GM12878 (cell line): ENCODE data around the gene GMPR2. TPM values are rescaled to one million over a fixed set of nuclear protein-coding genes. Genes with fewer than 3 reads are reported as not detected.

ENCODE experiments used
- ATAC-seq: fragments of 200-7000 bp; cut with Tn5 transposase; 3 replicates; pipeline ENCODE4 v1.9.1; 2020; ENCODE audit warnings: mild to moderate bottlenecking, moderate library complexity
- BruUV-seq: library from RNA; stranded (reverse); fragments of 400-500 nt; replicated peaks from 2 replicates; lab custom pipeline; 2021; lab: Mats Ljungman, UMichigan
- CTCF ChIA-PET: fragments of 300-600 bp; sonication (Branson Sonifier 250); formaldehyde crosslinking; extraction: SDS; loops from one replicate; lab custom pipeline; 2021; ENCODE audit warnings: inconsistent platforms; lab: Yijun Ruan, JAX
- POLR2A ChIA-PET: fragments of 350-600 bp; formaldehyde crosslinking; extraction: SDS; loops from one replicate; lab custom pipeline; 2021; ENCODE audit warnings: inconsistent platforms; lab: Charles Lee
- RAD21 ChIA-PET: fragments of 300-600 bp; sonication (Branson Sonifier 250); formaldehyde crosslinking; loops from one replicate; lab custom pipeline; 2023; ENCODE audit warnings: antibody characterized with exemption; ENCODE audit not compliant: unreplicated experiment; lab: Charles Lee
- SMC1A ChIA-PET: fragments of 300-600 bp; sonication (Branson Sonifier 250); formaldehyde crosslinking; loops from one replicate; lab custom pipeline; 2023; ENCODE audit not compliant: unreplicated experiment, uncharacterized antibody; lab: Charles Lee
- DNase-seq: peaks from one replicate; pipeline ENCODE4 v3.0.0-alpha.2; 2011; ENCODE audit warnings: low read depth, low spot score
- FAIRE-seq: peaks from 3 replicates; lab custom pipeline; 2011; peaks lifted over from hg19 to GRCh38; lab: Jason Lieb, UNC
- H2AFZ ChIP-seq: 2 replicates; pipeline ENCODE4 v1.6.0; 2011; ENCODE audit warnings: low read depth, low read length, control low read depth; ENCODE audit not compliant: control insufficient read depth
- H3K27ac ChIP-seq: 2 replicates; pipeline ENCODE4 v1.5.1; 2011; ENCODE audit warnings: control low read depth; ENCODE audit not compliant: control insufficient read depth, insufficient read depth
- H3K27me3 ChIP-seq, 2 experiments: replicated peaks in 1 of 2; 2 replicates each; pipeline versions ENCODE4 v1.6.0 to v1.6.1; 2011; ENCODE audit warnings: low read length in 1 of 2; ENCODE audit not compliant: control insufficient read depth in 2 of 2, insufficient read depth in 2 of 2
- H3K36me3 ChIP-seq, 2 experiments: 2 replicates each; pipeline ENCODE4 v1.5.1; 2011; ENCODE audit warnings: low read length in 1 of 2; ENCODE audit not compliant: control insufficient read depth in 2 of 2, insufficient read depth in 2 of 2
- H3K4me1 ChIP-seq: 2 replicates; pipeline ENCODE4 v1.6.1; 2011; ENCODE audit warnings: mild to moderate bottlenecking, low read length, moderate library complexity, mixed read lengths; ENCODE audit not compliant: control insufficient read depth, insufficient read depth
- H3K4me2 ChIP-seq: 2 replicates; pipeline ENCODE4 v1.6.0; 2011; ENCODE audit warnings: control low read depth; ENCODE audit not compliant: control insufficient read depth, insufficient read depth
- H3K4me3 ChIP-seq: fragments of 200-600 bp; sonication (generic); 2 replicates; pipeline ENCODE4 v1.5.1; 2016
- H3K79me2 ChIP-seq: 2 replicates; pipeline ENCODE4 v1.6.0; 2011; ENCODE audit warnings: low read length; ENCODE audit not compliant: control insufficient read depth, insufficient read depth
- H3K9ac ChIP-seq: 2 replicates; pipeline ENCODE4 v1.8.0; 2011; ENCODE audit warnings: low read length, control low read depth, mixed read lengths; ENCODE audit not compliant: control insufficient read depth, insufficient read depth
- H3K9me3 ChIP-seq: replicated peaks from 3 replicates; pipeline ENCODE4 v1.5.1; 2011; ENCODE audit warnings: mild to moderate bottlenecking, low read length; ENCODE audit not compliant: control insufficient read depth, insufficient read depth
- H4K20me1 ChIP-seq: 2 replicates; pipeline ENCODE4 v1.6.0; 2011; ENCODE audit not compliant: control insufficient read depth, insufficient read depth
- BRCA1 ChIP-seq: IDR thresholded peaks from 2 replicates; pipeline ENCODE4 v1.6.1; 2011; ENCODE audit warnings: low read depth, low read length, improper control_type of control experiment
- HDGF ChIP-seq: fragments of 450-650 bp; IDR thresholded peaks from 2 replicates; pipeline ENCODE4 v1.6.1; 2016; ENCODE audit warnings: antibody characterized with exemption
- NR2F1 ChIP-seq: fragments of 450-650 bp; conservative IDR thresholded peaks from 2 replicates; pipeline ENCODE4 v1.6.1; 2017; ENCODE audit warnings: mild to moderate bottlenecking
- POLR2A ChIP-seq: IDR thresholded peaks from 2 replicates; pipeline ENCODE4 v1.6.1; 2011; ENCODE audit warnings: low read depth, mild to moderate bottlenecking, low read length
- WGBS: methylation state at CpG from one replicate; pipeline ENCODE4 v1.1.6; 2016; ENCODE audit warnings: low lambda C conversion rate; ENCODE audit not compliant: insufficient replicate concordance, insufficient coverage; ENCODE audit errors: missing lambda C conversion rate; 5-methylcytosine and 5-hydroxymethylcytosine counted together
- in situ Hi-C: fragments of 300-500 bp; cut with MboI; formaldehyde crosslinking; loops from 9 replicates; pipeline ENCODE4 v1.14.3; 2018; ENCODE audit warnings: mixed read lengths
- intact Hi-C: fragments of 100-400 bp; cut with micrococcal nuclease; formaldehyde crosslinking; loops from one replicate; pipeline ENCODE4 v1.14.2; 2022; ENCODE audit not compliant: unreplicated experiment
- polyA plus RNA-seq, 11 experiments: library from polyadenylated mRNA; depleted of rRNA in 4 of 11; unstranded in 6 of 11; stranded (reverse) in 5 of 11; fragments of >200 nt; fragmentation: Nextera tagmentation in 4 of 11; fragmentation: Illumina TruSeq in 1 of 11; extraction: Ambion mirVana in 4 of 11; extraction: Trizol in 1 of 11; gene quantifications; 1 replicate in 1 of 11; 2 replicates in 10 of 11; pipeline versions ENCODE4 v1.2.1 to v1.2.3, GENCODE V29; 2011 to 2016; ENCODE audit warnings: inconsistent platforms in 2 of 11, missing spikeins in 2 of 11, low read depth in 1 of 11
- total RNA-seq, 4 experiments: library from RNA; depleted of rRNA in 3 of 4; stranded (reverse); fragments of >200 nt in 3 of 4; fragmentation: Illumina TruSeq in 1 of 4; extraction: Trizol in 1 of 4; gene quantifications; 2 replicates each; pipeline versions ENCODE4 v1.2.1 to v1.2.3, GENCODE V29; 2013 to 2021
- TF ChIP-seq, protein P1 (sequence below): fragments of 450-650 bp; IDR thresholded peaks from 2 replicates; pipeline ENCODE4 v1.6.1; 2014; ENCODE audit warnings: mild to moderate bottlenecking
- TF ChIP-seq, protein P2 (sequence below): IDR thresholded peaks from 2 replicates; pipeline ENCODE4 v1.6.1; 2011; ENCODE audit warnings: low read depth, mild to moderate bottlenecking, low read length, moderate library complexity, borderline replicate concordance; ENCODE audit errors: extremely low read depth

Gene GMPR2
- total and polyA plus RNA-seq, 10 of the 15 experiments (the other 5 are each of a cell fraction or from before 2014, with no cell fraction given) = 55.1 to 80.3 (median 61.5) TPM

DNA sequence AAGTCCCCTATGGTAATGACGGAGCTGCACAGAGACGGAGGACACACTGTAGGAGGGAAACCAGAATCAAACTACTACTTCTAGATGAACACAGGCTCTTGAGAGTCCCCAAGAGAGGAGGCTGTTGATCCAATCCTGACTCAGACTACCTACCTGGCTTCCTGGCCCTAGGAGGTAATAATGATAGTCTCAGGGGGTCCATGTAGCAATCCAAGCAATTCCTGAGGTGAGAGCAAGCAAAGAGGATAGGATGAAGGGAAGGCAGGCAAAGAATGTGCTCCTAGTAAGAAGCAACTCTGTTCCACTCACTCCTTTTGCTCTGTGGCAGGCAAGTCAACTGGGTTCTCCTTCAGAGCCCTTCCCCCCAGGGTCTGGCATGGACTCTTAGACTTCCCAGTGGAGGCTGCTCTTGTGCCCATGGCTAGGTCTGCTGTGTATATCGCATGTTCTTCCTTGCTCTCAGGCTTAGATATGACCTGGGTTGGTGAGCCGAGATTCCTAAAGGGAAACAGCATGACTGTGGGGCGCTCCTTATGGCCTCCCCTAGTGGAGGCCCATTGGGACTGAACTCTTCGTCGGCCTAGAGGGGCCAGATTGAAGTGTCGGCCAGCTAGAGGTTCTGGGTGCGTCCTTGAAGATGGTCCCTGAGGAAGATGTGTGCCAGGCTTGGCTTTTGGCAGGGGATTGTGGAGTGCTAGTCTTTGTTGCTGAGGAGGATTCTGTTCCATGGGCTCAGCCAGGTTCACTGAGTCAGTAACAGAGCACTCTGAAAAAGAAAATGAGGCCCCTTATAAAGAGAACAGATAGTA is 7.6 kb downstream of the GMPR2 start:
- Histone ChIP-seq H3K9ac (no peak overlapping the region), H2AFZ (no peak overlapping the region), H3K4me2 (peak overlapping the region; percentile 100), H3K4me3 (peak overlapping the region; percentile 18; the same call in 1 of the 2 replicates), H4K20me1 (peaks cover 3% of the 10 kb centered on the region; the same call in 1 of the 2 replicates), H3K27ac (no peak overlapping the region), H3K27me3 (no peaks in the 10 kb centered on the region), H3K4me1 (peaks cover 10% of the 10 kb centered on the region), H3K9me3 (no peaks in the 10 kb centered on the region), H3K36me3 (peaks cover 11 to 45% of the 10 kb centered on the region in 2 experiments), H3K79me2 (peaks cover 16% of the 10 kb centered on the region)
- CTCF ChIA-PET = interaction anchor here (1.0 to 12.3 kb wide), 3 partner anchors 26 to 122 kb away, joined by 3 to 368 read pairs (median 54); partner anchors contain the start of genes CHMP4A, DHRS1, MDP1 and NOP9
- TF ChIP-seq, protein P1, sequence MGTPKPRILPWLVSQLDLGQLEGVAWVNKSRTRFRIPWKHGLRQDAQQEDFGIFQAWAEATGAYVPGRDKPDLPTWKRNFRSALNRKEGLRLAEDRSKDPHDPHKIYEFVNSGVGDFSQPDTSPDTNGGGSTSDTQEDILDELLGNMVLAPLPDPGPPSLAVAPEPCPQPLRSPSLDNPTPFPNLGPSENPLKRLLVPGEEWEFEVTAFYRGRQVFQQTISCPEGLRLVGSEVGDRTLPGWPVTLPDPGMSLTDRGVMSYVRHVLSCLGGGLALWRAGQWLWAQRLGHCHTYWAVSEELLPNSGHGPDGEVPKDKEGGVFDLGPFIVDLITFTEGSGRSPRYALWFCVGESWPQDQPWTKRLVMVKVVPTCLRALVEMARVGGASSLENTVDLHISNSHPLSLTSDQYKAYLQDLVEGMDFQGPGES = no peak
- TF ChIP-seq, protein P2, sequence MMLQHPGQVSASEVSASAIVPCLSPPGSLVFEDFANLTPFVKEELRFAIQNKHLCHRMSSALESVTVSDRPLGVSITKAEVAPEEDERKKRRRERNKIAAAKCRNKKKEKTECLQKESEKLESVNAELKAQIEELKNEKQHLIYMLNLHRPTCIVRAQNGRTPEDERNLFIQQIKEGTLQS = no peak
- TF ChIP-seq NR2F1 (no peak), POLR2A (peak; percentile 6; the same call in 1 of the 2 replicates), HDGF (no peak), BRCA1 (no peak)
- SMC1A ChIA-PET = interaction anchor here (8.0 to 11.0 kb wide), 2 partner anchors 33 to 59 kb away, joined by 141 to 201 read pairs; partner anchors contain the start of genes DHRS1, NOP9 and RABGGTA
- FAIRE-seq (no peak), DNase-seq (no peak), ATAC-seq (no peak)
- RAD21 ChIA-PET = interaction anchor here (3.4 kb wide), 1 partner anchor 68 kb away, joined by 52 read pairs; the partner anchor contains the start of gene CIDEB
- POLR2A ChIA-PET = interaction anchor here (0.9 to 9.2 kb wide), 2 partner anchors 31 to 52 kb away, joined by 3 to 171 read pairs; partner anchors contain the start of gene RABGGTA
- in situ Hi-C loops = loop anchor here (5.0 kb wide), 2 partner anchors 57 to 197 kb away; partner anchors contain the start of genes DHRS1 and NOP9
- intact Hi-C loops = no loop called here
- no TSS peak for BruUV-seq
- WGBS = 94% methylated on average over 9 of the region's 9 CpGs
